Activated naive CD4-positive, alpha-beta T cell treated with anti-CD3 and anti-CD28 coated beads, Interleukin-2, amount 50 U/mL, for 72 hours (primary cell): ENCODE data around the gene HLA-DMA. TPM values are rescaled to one million over a fixed set of nuclear protein-coding genes. Genes with fewer than 3 reads are reported as not detected.

Experiments
- ATAC-seq, 2 donors: fragments of 150-1000 bp; cut with Tn5 transposase; 2 replicates each; pipeline ENCODE4 v1.10.0; 2021; ENCODE audit warnings: mild to moderate bottlenecking in 2 of 2, moderate library complexity in 2 of 2
- DNase-seq, 2 donors: peaks; one replicate each; pipeline ENCODE4 v3.0.0; 2021 to 2022; ENCODE audit warnings: low spot score in 2 of 2
- H3K27ac Mint-ChIP-seq, 2 donors: one replicate each; pipeline ENCODE4 v1.8.0; 2022; ENCODE audit warnings: mild to moderate bottlenecking in 2 of 2, mixed read lengths in 2 of 2
- H3K36me3 Mint-ChIP-seq, 2 donors: one replicate each; pipeline ENCODE4 v1.8.0; 2022; ENCODE audit warnings: mixed read lengths in 2 of 2
- H3K9me3 Mint-ChIP-seq, 2 donors: one replicate each; pipeline ENCODE4 v1.8.0; 2022; ENCODE audit warnings: mixed read lengths in 2 of 2
- total RNA-seq, 2 donors: library from RNA; stranded (reverse); gene quantifications; one replicate each; pipeline ENCODE4 v1.2.3, GENCODE V29; 2022

The HLA-DMA gene
- 10 to 100 TPM; 23.0 to 33.5 TPM for total RNA-seq

DNA sequence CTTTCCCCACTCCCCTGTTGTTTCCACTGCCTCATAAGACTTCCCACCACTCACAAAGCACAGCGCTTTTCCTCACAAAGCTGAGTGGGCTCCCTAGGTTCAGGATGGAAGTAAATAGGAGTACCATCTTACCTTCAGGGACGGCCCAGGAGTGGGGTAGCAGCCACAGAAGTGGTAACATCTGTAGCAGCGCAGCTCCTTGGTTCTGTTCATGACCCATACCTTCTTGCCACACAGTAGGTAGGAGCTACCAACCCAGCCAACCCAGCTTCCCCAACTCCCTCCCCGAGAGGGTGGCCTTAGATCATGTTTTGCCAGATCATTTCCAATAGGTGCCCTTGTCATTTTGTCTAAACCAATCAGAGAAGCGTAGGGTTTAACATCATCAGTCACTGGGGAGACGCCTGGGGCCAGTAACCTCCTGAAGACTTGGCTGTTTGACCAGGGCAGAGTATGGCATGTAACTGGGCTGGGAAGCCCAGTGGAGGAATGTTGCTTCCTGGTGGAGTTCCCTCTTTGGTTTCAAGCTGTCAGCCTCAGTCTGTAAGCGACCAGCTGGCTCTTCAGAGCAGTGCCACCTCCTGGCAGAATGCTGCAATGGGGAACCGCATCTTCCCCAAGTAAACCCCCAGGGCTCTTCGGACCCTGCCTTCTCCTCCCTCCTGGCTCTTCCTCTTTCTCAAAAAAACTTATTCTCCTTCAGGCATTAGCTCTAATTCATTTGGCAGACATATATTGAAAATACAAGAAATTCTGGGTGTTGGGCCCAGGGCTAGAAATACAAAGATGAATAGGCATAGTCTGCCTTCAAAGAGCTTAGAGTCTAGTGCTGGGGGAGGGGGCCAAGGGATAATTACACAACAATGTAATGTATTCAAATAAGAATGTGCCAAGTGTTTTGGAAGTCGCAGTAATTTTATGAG lies at the start of gene HLA-DMA:
Gene HLA-DMA, minus strand, starts transcription at position 281 of the 923 bp plus-strand sequence. Its CDS starts 61 bp downstream, at position 220.
- Mint-ChIP-seq H3K9me3 (no peaks in the 10 kb centered on the region), H3K27ac (peak within 1 kb of the TSS in 1 of 2 donors; percentile 90), H3K36me3 (no peaks in the 10 kb centered on the region)
- peak; percentile 79 to 82 for DNase-seq
- ATAC-seq, result peak; percentile 98 to 99

DNA sequence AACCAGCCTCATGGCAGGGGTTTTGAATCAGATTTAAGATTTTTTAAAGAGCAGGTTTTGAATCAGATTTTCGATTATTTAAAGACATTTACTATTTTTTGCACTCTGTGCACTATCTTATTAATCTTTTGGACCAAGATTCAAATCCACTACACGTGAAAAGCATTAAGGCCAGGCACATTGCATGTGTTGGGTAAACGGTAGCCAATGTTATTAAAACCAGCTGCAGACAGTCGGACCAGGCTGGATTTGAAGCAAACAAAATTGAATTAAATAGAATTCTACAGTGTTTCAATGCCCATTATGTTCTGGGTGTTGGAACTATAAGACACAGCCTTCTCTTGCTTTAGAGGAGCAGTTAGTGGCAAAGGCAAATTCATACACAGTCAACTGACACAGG lies 48.8 kb upstream of the HLA-DMA start:
- DNase-seq, result no peak

DNA sequence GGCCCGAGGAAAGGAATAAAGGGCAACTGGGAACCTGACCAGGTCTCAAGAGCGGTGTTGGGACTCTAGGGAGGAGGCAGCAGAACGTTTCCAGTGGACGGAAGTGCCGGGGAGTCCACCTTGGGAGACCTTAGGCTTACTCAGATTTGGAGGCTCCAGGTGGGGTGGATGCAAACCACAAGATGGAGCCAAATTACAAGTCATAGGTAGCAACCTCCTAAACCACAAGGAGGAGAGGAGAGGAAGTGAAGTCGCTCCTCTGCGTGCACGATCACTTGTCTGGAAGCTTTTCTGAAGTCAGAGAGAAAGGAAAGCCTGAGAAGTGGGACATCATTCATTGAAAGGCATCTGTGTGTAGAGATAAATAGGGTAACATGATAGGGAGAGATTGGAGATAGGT lies 47.2 kb upstream of the HLA-DMA start:
- Mint-ChIP-seq H3K27ac (no peak overlapping the region), H3K9me3 (no peaks in the 10 kb centered on the region), H3K36me3 (no peaks in the 10 kb centered on the region)
- ATAC-seq (peak; percentile 85 to 89), DNase-seq (no peak)

More for the DNA sequence above, 48.8 kb upstream of the HLA-DMA start:
- no peak overlapping the region for H3K27ac Mint-ChIP-seq
- H3K36me3 Mint-ChIP-seq, result no peaks in the 10 kb centered on the region
- no peaks in the 10 kb centered on the region for H3K9me3 Mint-ChIP-seq
- no peak for ATAC-seq

DNA sequence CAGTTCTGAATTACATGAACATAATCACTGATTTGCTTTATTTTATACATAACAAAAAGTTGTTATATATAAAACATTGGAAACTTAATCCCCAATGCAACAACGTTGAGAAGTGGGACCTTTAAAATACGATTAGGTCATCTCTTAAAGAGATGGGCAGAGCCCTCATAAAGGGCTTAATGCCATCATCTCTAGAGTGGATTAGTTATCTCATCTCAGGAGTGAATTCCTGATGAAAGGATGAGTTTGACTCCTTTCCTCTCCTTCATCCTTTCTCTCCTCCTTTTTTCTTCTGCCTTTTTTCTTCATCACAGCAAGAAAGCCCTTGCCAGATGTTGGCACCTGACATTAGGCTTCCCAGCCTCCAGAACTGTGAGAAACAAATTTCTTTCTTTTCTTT lies 42.6 kb upstream of the HLA-DMA start:
- DNase-seq, result no peak
- H3K27ac Mint-ChIP-seq, result no peak overlapping the region
- ATAC-seq, result no peak
- H3K36me3 Mint-ChIP-seq, result no peaks in the 10 kb centered on the region
- no peaks in the 10 kb centered on the region for H3K9me3 Mint-ChIP-seq

DNA sequence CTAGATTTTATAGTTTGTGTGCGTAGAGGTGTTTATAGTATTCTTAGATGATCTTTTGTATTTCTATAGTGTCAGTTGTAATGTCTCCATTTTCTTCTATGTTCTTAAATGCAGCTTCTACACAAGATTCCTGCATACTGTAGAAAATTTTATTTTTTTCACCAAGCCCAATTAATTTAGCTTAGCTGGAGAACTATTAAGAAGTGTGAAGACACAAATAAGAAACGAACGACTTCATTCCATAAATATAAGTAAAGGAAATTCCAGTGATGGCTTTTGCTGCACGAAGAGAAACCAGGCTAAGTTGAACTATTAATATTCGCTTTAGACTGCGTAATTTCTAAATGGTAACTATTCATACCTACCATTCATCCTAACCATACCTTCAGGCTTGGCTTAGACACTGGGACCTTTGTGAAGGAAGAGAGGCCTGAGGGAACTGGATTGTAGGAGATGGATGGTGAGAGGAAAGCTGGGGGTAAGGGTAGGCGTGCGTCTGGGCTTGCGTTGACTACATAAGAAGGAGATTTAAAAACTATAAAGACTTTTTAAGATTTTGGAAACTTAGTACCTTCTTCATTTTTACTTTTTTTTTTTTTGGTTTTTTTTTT lies 40.6 kb upstream of the HLA-DMA start:
- no peaks in the 10 kb centered on the region for H3K9me3 Mint-ChIP-seq

DNA sequence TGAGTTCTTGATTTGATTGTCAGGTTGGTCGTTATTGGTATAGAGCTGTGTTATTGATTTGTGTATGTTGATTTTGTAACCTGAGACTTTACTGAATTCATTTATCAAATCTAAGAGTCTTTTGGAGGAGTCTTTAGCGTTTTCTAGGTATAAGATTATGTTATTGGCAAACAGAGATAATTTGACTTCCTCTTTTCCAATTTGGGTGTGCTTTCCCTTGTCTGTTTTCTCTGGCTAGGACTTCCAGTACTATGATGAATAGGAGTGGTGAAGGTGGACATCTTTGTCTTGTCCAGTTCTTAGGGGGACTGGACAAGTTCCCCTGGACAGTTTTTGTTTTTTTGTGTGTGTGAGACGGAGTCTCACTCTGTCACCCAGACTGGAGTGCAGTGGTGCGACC lies 39.1 kb upstream of the HLA-DMA start:
- H3K9me3 Mint-ChIP-seq, result no peaks in the 10 kb centered on the region
- no peak for DNase-seq

More for the DNA sequence above, 40.6 kb upstream of the HLA-DMA start:
- ATAC-seq (no peak), DNase-seq (no peak)
- Mint-ChIP-seq H3K27ac (no peak overlapping the region), H3K36me3 (no peaks in the 10 kb centered on the region)

DNA sequence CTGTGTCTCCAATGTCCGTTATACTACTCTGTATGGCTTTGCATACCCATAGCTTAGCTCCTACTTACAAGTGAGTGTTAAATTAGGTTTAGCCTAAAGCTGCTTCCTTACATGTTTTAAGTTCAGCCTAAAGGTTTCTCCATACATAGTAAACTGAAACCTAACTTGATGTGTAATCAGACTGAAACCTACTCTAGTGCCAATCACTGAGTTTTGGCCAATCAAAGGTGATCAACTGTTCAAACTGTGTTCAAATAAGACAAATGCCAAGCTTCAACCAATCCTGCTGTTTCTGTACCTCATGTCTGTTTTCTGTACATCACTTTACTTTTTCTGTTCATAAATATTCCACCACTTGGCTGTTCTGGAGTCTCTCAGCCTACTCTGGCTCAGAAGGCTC lies 36.5 kb upstream of the HLA-DMA start:
- Mint-ChIP-seq H3K9me3 (no peaks in the 10 kb centered on the region), H3K27ac (no peak overlapping the region), H3K36me3 (no peaks in the 10 kb centered on the region)
- no peak for DNase-seq
- ATAC-seq, result no peak

More for the DNA sequence above, 39.1 kb upstream of the HLA-DMA start:
- Mint-ChIP-seq H3K36me3 (no peaks in the 10 kb centered on the region), H3K27ac (no peak overlapping the region)
- no peak for ATAC-seq

DNA sequence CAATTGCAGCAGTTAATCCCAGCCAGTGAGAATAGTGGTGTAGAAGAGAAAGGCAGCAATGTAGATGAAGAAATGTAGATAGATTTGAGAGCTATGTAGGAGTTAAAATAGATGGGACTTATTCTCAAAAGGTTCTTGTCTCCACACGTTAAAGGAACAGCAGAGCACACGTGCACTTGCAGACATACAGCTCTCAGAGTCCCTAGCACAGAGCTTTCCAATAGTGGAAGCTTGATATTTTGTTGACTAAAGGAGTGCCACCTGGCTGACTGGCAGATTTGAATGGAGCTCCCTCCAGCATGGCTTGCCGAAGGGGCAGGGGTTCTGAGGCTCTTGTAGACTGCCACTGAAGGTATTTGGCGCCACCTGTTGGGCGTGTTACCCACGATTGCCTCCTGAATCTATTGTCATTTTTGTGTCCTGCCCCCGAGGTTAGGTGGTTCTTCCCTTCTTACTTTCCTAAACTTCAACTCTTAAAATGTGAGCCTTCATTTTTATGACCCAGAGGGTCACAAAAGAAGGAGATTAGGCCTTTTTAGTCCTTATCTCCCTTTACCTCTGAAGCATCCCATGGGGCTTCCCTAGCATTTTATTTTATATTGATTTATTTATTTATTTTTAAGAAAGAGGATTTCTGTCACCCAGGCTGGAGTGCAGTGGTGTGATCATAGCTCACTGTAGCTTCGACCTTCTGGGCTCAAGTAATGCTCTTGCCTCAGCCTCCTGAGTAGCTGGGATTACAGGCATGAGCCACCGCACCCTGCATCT lies 31.9 kb upstream of the HLA-DMA start:
- no peak overlapping the region for H3K27ac Mint-ChIP-seq
- peaks cover 4 to 12% of the 10 kb centered on the region in 2 donors for H3K36me3 Mint-ChIP-seq
- peak; percentile 68 to 75 for ATAC-seq
- H3K9me3 Mint-ChIP-seq, result no peaks in the 10 kb centered on the region
- DNase-seq, result peak; percentile 79 to 91

DNA sequence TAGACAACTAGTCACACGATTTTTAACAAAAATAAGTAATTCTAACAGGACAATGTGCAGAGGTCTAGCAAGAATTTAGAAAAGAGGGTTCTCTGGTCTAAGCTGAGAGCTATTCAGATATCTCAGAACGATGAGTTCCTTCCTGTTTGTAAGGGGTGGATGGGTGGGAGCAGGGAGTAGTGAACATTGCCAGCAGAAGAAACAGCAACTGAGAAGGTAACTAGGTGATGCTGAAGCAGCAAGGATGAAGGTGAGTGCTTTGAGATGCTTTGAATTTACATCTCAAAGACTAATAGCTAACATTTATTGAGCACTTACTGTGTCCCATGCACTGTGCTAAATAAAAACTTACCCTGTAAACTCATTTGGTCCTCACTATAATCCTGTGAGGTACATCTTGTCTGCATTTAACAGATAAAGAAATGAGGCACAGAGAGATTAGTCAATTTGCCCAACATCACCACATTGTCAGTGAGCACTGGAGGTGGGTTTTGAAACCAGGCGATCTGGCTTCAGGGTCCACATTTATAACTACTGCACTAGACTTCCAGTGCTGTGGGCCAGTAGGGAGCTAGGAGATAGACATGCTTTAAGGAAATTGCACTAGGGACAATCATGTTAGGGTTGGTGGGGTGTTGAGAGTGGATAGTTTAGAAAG lies 31.2 kb upstream of the HLA-DMA start:
- ATAC-seq (peak; percentile 11 to 26), DNase-seq (no peak)
- peak overlapping the region; percentile 16 to 78 for H3K27ac Mint-ChIP-seq
- H3K36me3 Mint-ChIP-seq, result peaks cover 8 to 19% of the 10 kb centered on the region in 2 donors
- H3K9me3 Mint-ChIP-seq, result no peaks in the 10 kb centered on the region

DNA sequence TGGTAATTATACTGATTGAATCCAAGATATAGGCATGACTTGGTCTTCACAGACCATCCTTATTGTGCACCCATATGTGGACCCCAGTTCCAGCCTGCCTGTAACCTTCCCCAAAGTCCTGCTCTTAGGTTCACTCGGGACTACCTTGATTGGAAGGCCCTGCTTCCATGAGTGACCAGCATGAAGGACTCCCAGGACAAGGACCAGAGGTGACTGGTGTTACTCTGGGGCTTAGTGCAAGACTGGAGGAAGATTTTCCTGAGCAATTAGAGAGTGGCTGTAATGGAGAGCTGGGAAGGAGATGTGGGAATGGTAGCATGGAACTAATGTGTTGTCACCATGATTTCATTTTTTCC lies 30.6 kb upstream of the HLA-DMA start:
- H3K36me3 Mint-ChIP-seq, result peaks cover 8 to 25% of the 10 kb centered on the region in 2 donors
- H3K27ac Mint-ChIP-seq, result peak overlapping the region; percentile 16 to 78
- no peaks in the 10 kb centered on the region for H3K9me3 Mint-ChIP-seq
- DNase-seq (no peak), ATAC-seq (peak in 1 of 2 donors; percentile 1)

DNA sequence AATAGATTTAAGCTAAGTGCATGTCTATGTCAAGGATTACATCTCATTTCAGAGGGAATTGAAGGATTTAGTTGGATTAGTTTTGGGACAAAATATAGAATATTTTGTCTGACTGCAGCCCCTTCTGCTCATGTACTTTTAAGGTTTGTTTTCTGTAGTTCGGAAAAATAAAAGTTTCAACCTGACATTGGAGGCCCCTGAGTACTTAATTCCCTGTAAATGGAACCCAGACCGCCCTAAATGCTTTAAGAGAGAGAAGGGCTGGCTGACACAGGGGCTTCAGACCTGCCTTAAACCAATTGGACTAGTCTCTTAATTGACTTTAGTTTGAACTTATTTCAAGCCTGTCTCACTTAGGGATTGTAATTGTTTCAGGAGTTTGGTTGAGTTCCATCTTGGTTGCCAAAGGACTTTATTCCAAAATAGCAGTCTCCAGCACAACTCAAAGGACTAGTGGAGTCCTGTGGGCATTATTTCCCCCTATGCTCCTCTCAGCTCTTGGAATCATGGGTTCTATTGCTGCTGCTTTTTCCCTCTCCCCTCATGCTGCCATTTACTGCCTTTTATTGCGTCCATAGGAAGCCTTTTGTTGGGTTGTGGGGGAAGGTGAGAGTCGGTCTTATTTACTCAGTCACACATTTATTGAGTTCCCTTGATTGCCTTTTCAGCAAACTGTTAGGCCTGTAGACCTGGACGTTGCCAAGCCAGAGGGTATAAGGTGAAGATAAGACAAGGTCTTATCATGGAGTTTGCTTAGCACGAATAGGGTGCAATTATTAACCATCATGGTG lies 30.0 kb upstream of the HLA-DMA start:
- H3K27ac Mint-ChIP-seq, result peak overlapping the region in 1 of 2 donors; percentile 16
- ATAC-seq (peak in 1 of 2 donors; percentile 3), DNase-seq (no peak)
- peaks cover 8 to 31% of the 10 kb centered on the region in 2 donors for H3K36me3 Mint-ChIP-seq
- no peaks in the 10 kb centered on the region for H3K9me3 Mint-ChIP-seq

DNA sequence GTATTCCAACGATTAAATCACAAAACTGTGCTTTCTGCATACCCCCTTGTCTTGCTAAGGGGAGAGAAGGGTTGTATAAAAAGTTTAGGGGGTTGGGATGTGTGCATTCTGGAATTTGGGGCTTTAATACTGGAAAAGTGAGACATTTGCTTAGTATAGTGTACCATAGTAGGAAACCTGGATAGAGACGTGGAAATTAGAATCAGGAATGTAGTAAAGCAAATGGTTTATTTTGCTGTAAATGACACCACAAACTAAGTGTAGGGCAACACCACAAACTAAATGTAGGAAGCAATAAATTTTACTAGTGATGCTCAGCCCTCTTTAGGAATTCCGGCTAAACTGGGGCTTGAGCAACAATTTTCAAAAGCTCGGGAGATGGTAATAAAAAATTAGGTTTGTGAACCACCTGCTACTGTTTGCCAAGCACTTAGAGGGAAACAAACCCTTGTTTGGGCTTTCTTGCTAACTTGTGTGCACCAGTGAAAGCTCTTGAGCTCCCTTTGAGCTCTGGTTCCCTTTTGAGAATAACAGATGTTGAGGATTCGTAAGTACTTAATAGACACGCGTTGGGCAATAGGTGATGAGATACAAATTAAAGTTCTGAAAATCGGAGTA lies 29.3 kb upstream of the HLA-DMA start:
- Mint-ChIP-seq H3K9me3 (no peaks in the 10 kb centered on the region), H3K27ac (peak overlapping the region; percentile 75 to 94), H3K36me3 (peaks cover 15 to 38% of the 10 kb centered on the region in 2 donors)
- ATAC-seq, result no peak
- no peak for DNase-seq

DNA sequence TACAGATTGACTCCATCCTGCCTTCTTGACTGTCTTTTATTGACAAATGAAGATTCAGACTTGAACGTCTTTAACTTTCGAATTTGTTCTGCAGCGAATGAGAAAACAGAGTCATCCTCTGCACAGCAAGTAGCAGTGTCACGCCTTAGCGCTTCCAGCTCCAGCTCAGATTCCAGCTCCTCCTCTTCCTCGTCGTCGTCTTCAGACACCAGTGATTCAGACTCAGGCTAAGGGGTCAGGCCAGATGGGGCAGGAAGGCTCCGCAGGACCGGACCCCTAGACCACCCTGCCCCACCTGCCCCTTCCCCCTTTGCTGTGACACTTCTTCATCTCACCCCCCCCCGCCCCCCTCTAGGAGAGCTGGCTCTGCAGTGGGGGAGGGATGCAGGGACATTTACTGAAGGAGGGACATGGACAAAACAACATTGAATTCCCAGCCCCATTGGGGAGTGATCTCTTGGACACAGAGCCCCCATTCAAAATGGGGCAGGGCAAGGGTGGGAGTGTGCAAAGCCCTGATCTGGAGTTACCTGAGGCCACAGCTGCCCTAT lies 27.7 kb upstream of the HLA-DMA start:
- H3K36me3 Mint-ChIP-seq, result peaks cover 32 to 54% of the 10 kb centered on the region in 2 donors
- no peaks in the 10 kb centered on the region for H3K9me3 Mint-ChIP-seq
- ATAC-seq (no peak), DNase-seq (no peak)
- H3K27ac Mint-ChIP-seq, result peak overlapping the region in 1 of 2 donors; percentile 48

DNA sequence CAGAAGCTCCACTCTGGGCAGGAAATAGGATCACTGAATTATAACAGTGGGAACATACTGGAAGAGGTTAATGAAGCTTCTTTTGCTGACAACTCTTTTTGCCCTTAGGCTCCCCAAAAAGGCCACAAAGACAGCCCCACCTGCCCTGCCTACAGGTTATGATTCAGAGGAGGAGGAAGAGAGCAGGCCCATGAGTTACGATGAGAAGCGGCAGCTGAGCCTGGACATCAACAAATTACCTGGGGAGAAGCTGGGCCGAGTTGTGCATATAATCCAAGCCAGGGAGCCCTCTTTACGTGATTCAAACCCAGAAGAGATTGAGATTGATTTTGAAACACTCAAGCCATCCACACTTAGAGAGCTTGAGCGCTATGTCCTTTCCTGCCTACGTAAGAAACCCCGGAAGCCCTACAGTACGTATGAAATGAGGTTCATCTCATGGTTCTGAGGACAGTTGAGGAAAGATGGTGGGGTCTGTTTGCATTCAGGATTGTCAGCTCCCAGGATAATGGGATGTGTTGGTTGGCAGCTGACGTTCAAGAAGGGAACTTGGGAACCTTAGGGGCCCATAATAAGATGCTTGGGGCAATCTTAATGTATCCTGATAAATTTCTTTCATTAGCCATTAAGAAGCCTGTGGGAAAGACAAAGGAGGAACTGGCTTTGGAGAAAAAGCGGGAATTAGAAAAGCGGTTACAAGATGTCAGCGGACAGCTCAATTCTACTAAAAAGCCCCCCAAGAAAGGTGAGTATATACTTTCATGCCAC lies 27.0 kb upstream of the HLA-DMA start:
- peaks cover 38 to 61% of the 10 kb centered on the region in 2 donors for H3K36me3 Mint-ChIP-seq
- ATAC-seq (no peak), DNase-seq (no peak)
- no peaks in the 10 kb centered on the region for H3K9me3 Mint-ChIP-seq
- H3K27ac Mint-ChIP-seq, result peak overlapping the region; percentile 73 to 97
